NCI-H146 (cell line): ENCODE measurements around the gene RPTOR.

Source experiments
- DNase-seq: peaks from one replicate; lab custom pipeline; 2025; lab: John Stamatoyannopoulos, UW

RPTOR gene

GRCh38 chr17:80961541-80962330 lies 417.1 kb downstream of the RPTOR start:
- DNase-seq, result no peak

- no peak for DNase-seq
Measured at GRCh38 chr17:80962356-80963329, 418.0 kb downstream of the RPTOR start.

- DNase-seq, result no peak
Measured at GRCh38 chr17:80963812-80964543, 419.3 kb downstream of the RPTOR start.

GRCh38 chr17:80964544-80964856 lies 419.9 kb downstream of the RPTOR start:
- DNase-seq, result no peak

GRCh38 chr17:80964859-80965580 lies 420.4 kb downstream of the RPTOR start:
- DNase-seq, result no peak

GRCh38 chr17:80965606-80966005 lies 421.0 kb downstream of the RPTOR start:
- DNase-seq, result no peak

GRCh38 chr17:80967404-80967872 lies 422.8 kb downstream of the RPTOR start:
- no peak for DNase-seq

GRCh38 chr17:80968602-80969029 lies 424.0 kb downstream of the RPTOR start:
- peak; percentile 79 for DNase-seq

GRCh38 chr17:80969030-80969673 lies 424.5 kb downstream of the RPTOR start:
- no peak for DNase-seq

GRCh38 chr17:80969674-80970043 lies 425.0 kb downstream of the RPTOR start:
- DNase-seq, result no peak

GRCh38 chr17:80970044-80970761 lies 425.6 kb downstream of the RPTOR start:
- DNase-seq, result no peak

- DNase-seq, result no peak
Measured at GRCh38 chr17:80970762-80971703, 426.4 kb downstream of the RPTOR start.

- no peak for DNase-seq
Measured at GRCh38 chr17:80971704-80972304, 427.2 kb downstream of the RPTOR start.

GRCh38 chr17:80976701-80977100 lies 432.1 kb downstream of the RPTOR start:
- DNase-seq, result no peak

- no peak for DNase-seq
Measured at GRCh38 chr17:80977172-80977571, 432.5 kb downstream of the RPTOR start.

- DNase-seq, result peak; percentile 41
Measured at GRCh38 chr17:80978499-80979497, 434.2 kb downstream of the RPTOR start.

GRCh38 chr17:80979547-80980378 lies 435.1 kb downstream of the RPTOR start:
- no peak for DNase-seq
